Activated naive CD4-positive, alpha-beta T cell treated with anti-CD3 and anti-CD28 coated beads for 36 hours (primary cell): ENCODE results near the gene ITIH1. TPM values are rescaled to one million over a fixed set of nuclear protein-coding genes. Genes with fewer than 3 reads are reported as not detected.

Experiments
- CTCF ChIA-PET: fragments of 350-600 bp; sonication (Branson Sonifier 250); formaldehyde crosslinking; loops from one replicate; lab custom pipeline; 2021; ENCODE audit warnings: antibody characterized with exemption; lab: Charles Lee
- DNase-seq: peaks from one replicate; pipeline ENCODE4 v3.0.0-alpha.2; 2020
- H3K27ac Mint-ChIP-seq: one replicate; pipeline ENCODE4 v1.8.0; 2021; ENCODE audit warnings: mild to moderate bottlenecking, mixed read lengths
- H3K27me3 Mint-ChIP-seq: one replicate; pipeline ENCODE4 v1.8.0; 2021; ENCODE audit warnings: low read depth, mixed read lengths
- H3K36me3 Mint-ChIP-seq: one replicate; pipeline ENCODE4 v1.8.0; 2021; ENCODE audit warnings: low read depth, mixed read lengths
- H3K4me1 Mint-ChIP-seq: one replicate; pipeline ENCODE4 v1.8.0; 2021; ENCODE audit warnings: low read depth, mixed read lengths
- H3K4me3 Mint-ChIP-seq: one replicate; pipeline ENCODE4 v1.8.0; 2021; ENCODE audit warnings: mild to moderate bottlenecking, moderate library complexity, mixed read lengths
- H3K9me3 Mint-ChIP-seq: one replicate; pipeline ENCODE4 v1.8.0; 2021; ENCODE audit warnings: mixed read lengths
- intact Hi-C: fragments of 100-400 bp; cut with micrococcal nuclease; formaldehyde crosslinking; loops from one replicate; pipeline ENCODE4 v1.15.1; 2023
- total RNA-seq, 2 experiments: library from RNA; stranded (reverse); gene quantifications; one replicate each; pipeline ENCODE4 v1.2.3, GENCODE V29; 2021

The ITIH1 gene
- total RNA-seq, 2 experiments from 2014 or later = not detected

GRCh38 chr3:52839268-52839575, 61.8 kb downstream of the ITIH1 start:
- no peak for DNase-seq
- Mint-ChIP-seq H3K4me1 (peaks cover 20% of the 10 kb centered on the region), H3K9me3 (no peaks in the 10 kb centered on the region), H3K27me3 (no peaks in the 10 kb centered on the region), H3K36me3 (peaks cover 3% of the 10 kb centered on the region), H3K27ac (no peak overlapping the region), H3K4me3 (no peak overlapping the region)
- intact Hi-C loops = no loop called here
- CTCF ChIA-PET = interaction anchor here (0.5 to 1.9 kb wide), 5 partner anchors 9 to 95 kb away, joined by 3 to 13 read pairs (median 3); no protein-coding TSS in a partner anchor

DNA sequence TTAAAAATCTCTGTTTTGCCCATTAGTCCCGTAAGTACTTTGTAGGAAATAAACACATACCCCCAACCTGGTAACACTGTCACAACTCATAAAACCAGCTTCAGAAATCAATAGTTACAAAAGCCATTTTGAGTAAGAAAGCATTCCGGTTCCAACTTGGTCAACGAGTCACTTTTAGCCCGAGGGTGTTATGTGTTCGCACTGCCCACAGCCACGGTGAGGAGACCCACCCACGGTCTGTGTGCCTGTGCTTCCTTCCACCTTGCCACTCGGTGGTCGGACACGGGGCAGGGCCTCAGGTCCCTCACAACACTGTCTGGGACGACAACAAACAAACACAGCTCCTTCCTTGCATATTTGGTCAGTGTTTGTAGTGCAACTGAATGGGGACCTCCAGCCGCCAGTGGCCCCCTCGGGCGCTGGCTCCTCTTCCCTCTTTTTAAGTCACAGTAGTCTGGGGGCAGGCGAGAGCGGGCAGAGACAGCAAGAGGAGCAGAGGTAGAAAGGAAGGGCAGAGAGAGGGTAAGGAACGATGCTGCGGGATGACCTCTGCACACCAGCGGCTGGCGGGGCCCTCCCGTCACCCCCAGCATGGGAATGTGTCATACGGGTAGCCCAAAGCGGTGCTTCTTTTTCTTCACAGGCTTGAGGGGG, 62.6 kb downstream of the ITIH1 start:
- CTCF ChIA-PET = interaction anchor here (1.0 kb wide), 2 partner anchors 19 to 71 kb away, joined by 3 to 5 read pairs; no protein-coding TSS in a partner anchor
- H3K4me1 Mint-ChIP-seq = peaks cover 20% of the 10 kb centered on the region
- no peaks in the 10 kb centered on the region for H3K9me3 Mint-ChIP-seq
- H3K4me3 Mint-ChIP-seq = no peak overlapping the region
- no peaks in the 10 kb centered on the region for H3K27me3 Mint-ChIP-seq
- no peak for DNase-seq
- peaks cover 3% of the 10 kb centered on the region for H3K36me3 Mint-ChIP-seq
- H3K27ac Mint-ChIP-seq = no peak overlapping the region
- intact Hi-C loops = no loop called here

- DNase-seq = no peak
- Mint-ChIP-seq H3K27me3 (no peaks in the 10 kb centered on the region), H3K9me3 (no peaks in the 10 kb centered on the region), H3K27ac (no peak overlapping the region), H3K4me1 (peaks cover 20% of the 10 kb centered on the region), H3K4me3 (no peak overlapping the region), H3K36me3 (peaks cover 3% of the 10 kb centered on the region)
- intact Hi-C loops = no loop called here
- CTCF ChIA-PET = no interaction called here
Observed at GRCh38 chr3:52841211-52841980, 64.0 kb downstream of the ITIH1 start.

Other genes with a start within 250 kb of the ITIH1 start
- gene NT5DC2, start 243.7 kb upstream of the ITIH1 start, total RNA-seq = 10 to 100 TPM; 20.4 to 20.8 TPM
- gene UQCC5, start 241.0 kb upstream of the ITIH1 start, total RNA-seq = 10 to 100 TPM; 12.3 to 13.1 TPM
- 10 to 100 TPM; 49.9 to 57.7 TPM for gene PBRM1, start 91.7 kb upstream of the ITIH1 start, total RNA-seq
- 100 to 1,000 TPM; 195 to 197 TPM for gene GNL3, start 91.6 kb upstream of the ITIH1 start, total RNA-seq
- gene GLT8D1, start 71.8 kb upstream of the ITIH1 start, total RNA-seq = 10 to 100 TPM; 24.5 to 25.4 TPM
- gene SPCS1, start 71.5 kb upstream of the ITIH1 start, total RNA-seq = 100 to 1,000 TPM; 118 to 123 TPM
- 10 to 100 TPM; 12.8 to 15.3 TPM for gene NEK4, start 6.7 kb upstream of the ITIH1 start, total RNA-seq
- not detected for gene ITIH3, start 17.2 kb downstream of the ITIH1 start, total RNA-seq
- 1 to 10 TPM; 1.6 to 2.2 TPM for gene ITIH4, start 53.1 kb downstream of the ITIH1 start, total RNA-seq
- gene MUSTN1, start 57.4 kb downstream of the ITIH1 start, total RNA-seq = under 1 TPM in 1 of 2 experiments, not detected in 1; 0.57 TPM
- gene STIMATE, start 119.9 kb downstream of the ITIH1 start, total RNA-seq = 1 to 10 TPM; 7.7 to 9.7 TPM